Peyer's patch (tissue), 4 donors: ENCODE data around the gene PTGER4. TPM values are rescaled to one million over a fixed set of nuclear protein-coding genes. Genes with fewer than 3 reads are reported as not detected.
A peak's percentile ranks its signal among the peaks of the same experiment; 100 is the strongest.
"Not testable (repeated sequence)": the region's sequence is repeated elsewhere in the genome, so short reads cannot be mapped to it uniquely, and the experiment has no call there.

Source experiments
- DNase-seq, 3 donors: peaks; one replicate each; pipeline ENCODE4 v3.0.0-alpha.2; 2017 to 2019
- H3K27ac ChIP-seq, 4 donors: fragments of 200-600 bp; sonication (generic); one replicate each; pipeline ENCODE4 v1.5.1; 2016 to 2019
- H3K27me3 ChIP-seq, 2 donors: fragments of 200-600 bp; sonication (generic); one replicate each; pipeline ENCODE4 v1.5.1; 2019
- H3K36me3 ChIP-seq, 3 donors: fragments of 200-600 bp; sonication (generic); one replicate each; pipeline ENCODE4 v1.5.1; 2016 to 2019
- H3K4me1 ChIP-seq, 4 donors: fragments of 200-600 bp; sonication (generic); one replicate each; pipeline ENCODE4 v1.5.1; 2016 to 2019
- H3K4me3 ChIP-seq, 4 donors: fragments of 200-600 bp; sonication (generic); 1 replicate in 3 of 4; 2 replicates in 1 of 4; pipeline ENCODE4 v1.5.1; 2016 to 2019; ENCODE audit warnings: mild to moderate bottlenecking in 1 of 4
- H3K9me3 ChIP-seq, 4 donors: fragments of 200-600 bp; sonication (generic); one replicate each; pipeline ENCODE4 v1.5.1; 2016 to 2019; ENCODE audit warnings: mild to moderate bottlenecking in 1 of 4
- POLR2A ChIP-seq, 2 donors: fragments of 450-650 bp; IDR thresholded peaks; one replicate each; pipeline ENCODE4 v1.5.1; 2017; ENCODE audit warnings: antibody characterized with exemption in 2 of 2, mild to moderate bottlenecking in 2 of 2, moderate library complexity in 2 of 2
- total RNA-seq, 4 donors: library from RNA; depleted of rRNA; stranded (reverse); fragments of >200 nt; gene quantifications; one replicate each; pipeline ENCODE4 v1.1.0, GENCODE V29; 2016
- TF ChIP-seq, protein P1 (sequence below), 6 experiments: fragments of 450-650 bp in 4 of 6; fragments of 200-600 bp in 2 of 6; sonication (generic) in 1 of 6; IDR thresholded peaks; one replicate each; pipeline ENCODE4 v1.5.1; 2017 to 2019; ENCODE audit warnings: antibody characterized with exemption in 6 of 6, mild to moderate bottlenecking in 3 of 6, moderate library complexity in 1 of 6

Gene PTGER4
- total RNA-seq: 100 to 1,000 TPM in 3 of 4 donors, 10 to 100 TPM in 1; 47.9 to 134 (median 116) TPM

DNA sequence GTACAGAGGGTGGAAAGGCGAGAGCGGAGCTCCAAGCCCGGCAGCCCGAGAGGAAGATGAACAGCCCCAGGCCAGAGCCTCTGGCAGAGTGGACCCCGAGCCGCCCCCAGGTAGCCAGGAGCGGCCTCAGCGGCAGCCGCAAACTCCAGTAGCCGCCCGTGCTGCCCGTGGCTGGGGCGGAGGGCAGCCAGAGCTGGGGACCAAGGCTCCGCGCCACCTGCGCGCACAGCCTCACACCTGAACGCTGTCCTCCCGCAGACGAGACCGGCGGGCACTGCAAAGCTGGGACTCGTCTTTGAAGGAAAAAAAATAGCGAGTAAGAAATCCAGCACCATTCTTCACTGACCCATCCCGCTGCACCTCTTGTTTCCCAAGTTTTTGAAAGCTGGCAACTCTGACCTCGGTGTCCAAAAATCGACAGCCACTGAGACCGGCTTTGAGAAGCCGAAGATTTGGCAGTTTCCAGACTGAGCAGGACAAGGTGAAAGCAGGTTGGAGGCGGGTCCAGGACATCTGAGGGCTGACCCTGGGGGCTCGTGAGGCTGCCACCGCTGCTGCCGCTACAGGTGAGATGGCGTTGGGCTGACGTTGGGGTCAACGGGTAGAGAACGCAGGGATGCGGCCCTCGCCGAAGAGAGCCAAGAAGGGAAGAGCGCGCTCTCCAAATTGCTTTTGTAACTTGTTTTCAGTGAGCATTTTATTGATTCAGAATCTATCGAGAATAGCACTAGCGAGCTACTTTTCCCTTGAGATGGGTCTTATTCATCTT is at the start of gene PTGER4:
Gene PTGER4, plus strand, starts transcription at position 3 of the 769 bp plus-strand sequence. CDS start 1,079 bp downstream, outside the sequence.
- peak within 1 kb of the TSS; percentile 66 to 82 (median 78) for H3K4me3 ChIP-seq
- no peaks in the 10 kb centered on the region for H3K9me3 ChIP-seq
- peaks cover 0 to 22% (median 0%) of the 10 kb centered on the region in 4 donors for H3K4me1 ChIP-seq
- no peaks in the 10 kb centered on the region for H3K27me3 ChIP-seq
- peak within 1 kb of the TSS; percentile 81 to 94 (median 93) for H3K27ac ChIP-seq
- peak; percentile 26 to 66 (median 65) for DNase-seq
- peaks cover 0 to 11% (median 0%) of the 10 kb centered on the region in 3 donors for H3K36me3 ChIP-seq
- peak; percentile 97 to 99 for TF ChIP-seq POLR2A (IDR thresholded peaks at IDR 0.05)
- TF ChIP-seq, protein P1, sequence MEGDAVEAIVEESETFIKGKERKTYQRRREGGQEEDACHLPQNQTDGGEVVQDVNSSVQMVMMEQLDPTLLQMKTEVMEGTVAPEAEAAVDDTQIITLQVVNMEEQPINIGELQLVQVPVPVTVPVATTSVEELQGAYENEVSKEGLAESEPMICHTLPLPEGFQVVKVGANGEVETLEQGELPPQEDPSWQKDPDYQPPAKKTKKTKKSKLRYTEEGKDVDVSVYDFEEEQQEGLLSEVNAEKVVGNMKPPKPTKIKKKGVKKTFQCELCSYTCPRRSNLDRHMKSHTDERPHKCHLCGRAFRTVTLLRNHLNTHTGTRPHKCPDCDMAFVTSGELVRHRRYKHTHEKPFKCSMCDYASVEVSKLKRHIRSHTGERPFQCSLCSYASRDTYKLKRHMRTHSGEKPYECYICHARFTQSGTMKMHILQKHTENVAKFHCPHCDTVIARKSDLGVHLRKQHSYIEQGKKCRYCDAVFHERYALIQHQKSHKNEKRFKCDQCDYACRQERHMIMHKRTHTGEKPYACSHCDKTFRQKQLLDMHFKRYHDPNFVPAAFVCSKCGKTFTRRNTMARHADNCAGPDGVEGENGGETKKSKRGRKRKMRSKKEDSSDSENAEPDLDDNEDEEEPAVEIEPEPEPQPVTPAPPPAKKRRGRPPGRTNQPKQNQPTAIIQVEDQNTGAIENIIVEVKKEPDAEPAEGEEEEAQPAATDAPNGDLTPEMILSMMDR (IDR thresholded peaks at IDR 0.05): peak in 1 of 6 experiments; percentile 21

DNA sequence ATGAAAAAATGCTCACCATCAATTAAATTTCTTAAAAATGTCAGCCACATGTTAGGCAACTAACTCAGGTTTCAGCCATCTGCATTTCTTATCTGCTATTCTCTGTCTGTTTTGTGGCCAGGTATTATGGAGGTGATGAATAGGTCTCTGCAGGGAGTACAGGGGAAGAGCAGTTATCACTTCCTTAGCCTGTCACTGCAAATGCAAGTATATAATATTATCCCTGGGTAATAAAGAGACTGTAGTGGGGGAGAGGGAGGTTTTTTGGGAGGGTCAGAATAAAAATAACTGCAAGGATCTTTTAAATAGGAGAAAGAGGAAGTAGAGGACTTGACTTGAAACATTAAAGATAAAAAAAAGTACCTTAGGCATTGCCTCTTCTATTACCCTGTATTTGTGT is 49.6 kb upstream of the PTGER4 start:
- no peak for TF ChIP-seq POLR2A (IDR thresholded peaks at IDR 0.05)
- TF ChIP-seq, protein P1 (IDR thresholded peaks at IDR 0.05): no peak
- no peak for DNase-seq
- no peaks in the 10 kb centered on the region for H3K27me3 ChIP-seq
- no peaks in the 10 kb centered on the region for H3K4me1 ChIP-seq
- H3K4me3 ChIP-seq: no peak overlapping the region
- H3K9me3 ChIP-seq: no peaks in the 10 kb centered on the region
- no peak overlapping the region for H3K27ac ChIP-seq
- no peaks in the 10 kb centered on the region for H3K36me3 ChIP-seq

DNA sequence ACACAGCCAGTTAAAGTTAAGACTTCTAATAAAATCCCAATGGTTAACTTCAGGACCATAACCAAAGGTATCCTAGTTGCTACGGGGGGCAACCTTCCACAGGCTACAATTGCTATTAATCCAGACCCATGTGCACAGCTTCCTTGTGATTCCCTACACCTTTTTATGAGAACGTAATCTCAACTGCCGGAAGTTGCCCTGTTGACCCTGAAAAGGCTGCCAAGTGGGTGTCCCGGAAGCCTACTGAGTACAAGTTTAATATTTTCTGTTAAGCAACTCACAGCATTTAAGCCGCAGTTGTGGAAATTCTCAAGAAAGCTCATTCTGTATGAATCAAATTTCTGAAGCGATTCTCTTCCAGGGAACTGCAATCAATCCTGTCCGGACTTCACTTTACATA is 48.5 kb upstream of the PTGER4 start:
- H3K36me3 ChIP-seq: no peaks in the 10 kb centered on the region
- no peak overlapping the region for H3K4me3 ChIP-seq
- TF ChIP-seq, protein P1 (IDR thresholded peaks at IDR 0.05): no peak
- no peak for TF ChIP-seq POLR2A (IDR thresholded peaks at IDR 0.05)
- H3K9me3 ChIP-seq: no peaks in the 10 kb centered on the region
- DNase-seq: no peak
- no peak overlapping the region for H3K27ac ChIP-seq
- no peaks in the 10 kb centered on the region for H3K27me3 ChIP-seq
- H3K4me1 ChIP-seq: no peaks in the 10 kb centered on the region

DNA sequence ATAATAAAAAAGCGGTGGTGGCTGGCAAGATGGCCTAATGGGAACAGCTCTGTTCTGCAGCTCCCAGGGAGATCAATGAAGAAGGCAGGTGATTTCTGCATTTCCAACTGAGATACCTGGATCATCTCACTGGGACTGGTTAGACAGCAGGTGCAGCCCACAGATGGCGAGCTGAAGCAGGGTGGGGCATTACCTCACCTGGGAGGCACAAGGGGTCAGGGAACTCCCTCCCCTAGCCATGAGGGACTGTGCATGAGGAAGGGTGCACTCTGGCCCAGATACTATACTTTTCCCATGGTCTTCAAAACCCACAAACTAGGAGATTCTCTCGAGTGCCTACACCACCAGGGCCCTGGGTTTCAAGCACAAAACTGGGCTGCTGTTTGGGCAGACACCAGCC is 45.6 kb upstream of the PTGER4 start:
- no peaks in the 10 kb centered on the region for H3K27me3 ChIP-seq
- DNase-seq: peak in 1 of 3 donors; percentile 62
- H3K36me3 ChIP-seq: no peaks in the 10 kb centered on the region
- TF ChIP-seq POLR2A (IDR thresholded peaks at IDR 0.05): no peak
- TF ChIP-seq, protein P1 (IDR thresholded peaks at IDR 0.05): no peak
- H3K4me1 ChIP-seq: no peaks in the 10 kb centered on the region
- H3K27ac ChIP-seq: no peak overlapping the region
- H3K4me3 ChIP-seq: no peak overlapping the region
- H3K9me3 ChIP-seq: peaks cover 0 to 7% (median 0%) of the 10 kb centered on the region in 4 donors

DNA sequence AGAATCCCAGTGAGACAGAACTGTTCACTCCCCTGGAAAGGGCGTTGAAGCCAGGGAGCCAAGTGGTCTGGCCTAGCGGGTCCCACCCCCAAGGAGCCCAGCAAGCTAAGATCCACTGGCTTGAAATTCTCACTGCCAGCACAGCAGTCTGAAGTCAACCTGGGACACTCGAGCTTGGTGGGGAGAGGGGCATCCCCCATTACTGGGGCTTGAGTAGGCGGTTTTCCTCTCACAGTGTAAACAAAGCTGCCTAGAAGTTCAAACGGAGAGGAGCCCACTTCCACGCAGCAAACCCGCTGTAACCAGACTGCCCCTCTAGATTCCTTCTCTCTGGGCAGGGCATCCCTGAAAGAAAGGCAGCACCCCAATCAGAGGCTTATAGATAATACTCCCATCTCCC is 45.1 kb upstream of the PTGER4 start:
- DNase-seq: no peak
- no peaks in the 10 kb centered on the region for H3K4me1 ChIP-seq
- H3K36me3 ChIP-seq: no peaks in the 10 kb centered on the region
- H3K4me3 ChIP-seq: no peak overlapping the region
- TF ChIP-seq, protein P1 (IDR thresholded peaks at IDR 0.05): no peak
- no peak for TF ChIP-seq POLR2A (IDR thresholded peaks at IDR 0.05)
- H3K27me3 ChIP-seq: no peaks in the 10 kb centered on the region
- peaks cover 0 to 7% (median 0%) of the 10 kb centered on the region in 4 donors for H3K9me3 ChIP-seq
- H3K27ac ChIP-seq: no peak overlapping the region

DNA sequence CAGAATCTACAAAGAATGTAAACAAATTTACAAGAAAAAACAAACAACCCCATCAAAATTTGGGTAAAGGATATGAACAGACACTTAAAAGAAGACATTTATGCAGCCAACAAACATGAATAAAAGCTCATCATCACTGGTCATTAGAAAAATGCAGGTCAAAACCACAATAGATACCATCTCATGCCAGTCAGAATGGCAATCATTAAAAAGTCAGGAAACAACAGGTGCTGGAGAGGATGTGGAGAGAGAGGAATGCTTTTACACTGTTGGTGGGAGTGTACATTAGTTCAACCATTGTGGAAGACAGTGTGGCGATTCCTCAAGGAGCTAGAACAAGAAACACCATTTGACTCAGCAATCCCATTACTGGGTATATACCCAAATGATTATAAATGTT is 40.2 kb upstream of the PTGER4 start:
- not testable (repeated sequence) for H3K27me3 ChIP-seq, H3K9me3 ChIP-seq, H3K27ac ChIP-seq, H3K4me3 ChIP-seq, H3K36me3 ChIP-seq, H3K4me1 ChIP-seq, DNase-seq
